ENCODE measurements around the gene PEX26.

- TF ChIP-seq CTCF (optimal IDR thresholded peaks at IDR 0.05 in 1 of 3, IDR thresholded peaks at IDR 0.05 in 1 of 3, conservative IDR thresholded peaks at IDR 0.05 in 1 of 3; ENCODE audit: extremely low read depth in 1 of 3, insufficient read depth in 2 of 3, low read length in 3 of 3): no peak
- no peak for TF ChIP-seq EZH2 (IDR thresholded peaks at IDR 0.05; ENCODE audit: low read length)
Measured at GRCh38 chr22:18096823-18097222, 19.0 kb downstream of the PEX26 start.

Data from keratinocyte (primary cell).